Lung (tissue), 12 donors: ENCODE data around the gene RIBC2. TPM values are rescaled to one million over a fixed set of nuclear protein-coding genes. Genes with fewer than 3 reads are reported as not detected.

Experiments
- ATAC-seq: fragments of 200-7000 bp; cut with Tn5 transposase; one replicate; pipeline ENCODE4 v1.9.1; 2020; ENCODE audit warnings: moderate number of reproducible peaks; ENCODE audit not compliant: insufficient read depth, low FRiP score
- DNase-seq, 3 donors: peaks; one replicate each; pipeline ENCODE4 v3.0.0-alpha.2; 2013 to 2017
- H3K27ac ChIP-seq, 2 donors: one replicate each; pipeline ENCODE4 v1.5.1; 2013; ENCODE audit warnings: mild to moderate bottlenecking in 2 of 2, moderate library complexity in 2 of 2, control low read depth in 1 of 2, inconsistent platforms in 1 of 2, low read depth in 1 of 2, low read length in 1 of 2
- H3K27me3 ChIP-seq, 3 donors: one replicate each; pipeline ENCODE4 v1.5.1; 2013; ENCODE audit warnings: low read length in 2 of 3; ENCODE audit not compliant: control insufficient read depth in 3 of 3, insufficient read depth in 3 of 3
- H3K36me3 ChIP-seq, 4 donors: one replicate each; pipeline ENCODE4 v1.5.1; 2013; ENCODE audit warnings: low read length in 4 of 4, mild to moderate bottlenecking in 1 of 4, moderate library complexity in 1 of 4; ENCODE audit not compliant: control insufficient read depth in 4 of 4, insufficient read depth in 4 of 4
- H3K4me1 ChIP-seq, 5 donors: one replicate each; pipeline ENCODE4 v1.5.1; 2013; ENCODE audit warnings: low read length in 5 of 5, mild to moderate bottlenecking in 2 of 5, moderate library complexity in 1 of 5; ENCODE audit not compliant: control insufficient read depth in 5 of 5, insufficient read depth in 5 of 5
- H3K4me3 ChIP-seq: one replicate; pipeline ENCODE4 v1.5.1; 2013; ENCODE audit warnings: mild to moderate bottlenecking, control low read depth, moderate library complexity
- H3K9ac ChIP-seq, 2 donors: one replicate each; pipeline ENCODE4 v1.5.1; 2013; ENCODE audit warnings: low read length in 2 of 2, control low read depth in 1 of 2; ENCODE audit not compliant: insufficient read depth in 1 of 2
- H3K9me3 ChIP-seq, 4 donors: one replicate each; pipeline ENCODE4 v1.5.1; 2013; ENCODE audit warnings: low read length in 3 of 4, mild to moderate bottlenecking in 1 of 4, moderate library complexity in 1 of 4; ENCODE audit not compliant: control insufficient read depth in 4 of 4, insufficient read depth in 3 of 4
- WGBS, 2 donors: extraction: QIAGEN DNeasy Blood & Tissue Kit; methylation state at CpG; one replicate each; pipeline ENCODE4 v1.1.7; 2013; 5-methylcytosine and 5-hydroxymethylcytosine counted together
- polyA plus RNA-seq, 2 donors: library from polyadenylated mRNA; stranded (reverse); fragments of 200-250 nt; gene quantifications; one replicate each; pipeline ENCODE4 v1.2.1, GENCODE V29; 2013
- total RNA-seq, 2 donors: library from RNA; depleted of rRNA in 1 of 2; stranded (reverse); fragments of >200 nt in 1 of 2; gene quantifications; one replicate each; pipeline ENCODE4 v1.2.1, GENCODE V29; 2014 to 2021
- TF ChIP-seq, protein P1 (sequence below): IDR thresholded peaks from 2 replicates; pipeline ENCODE4 v1.5.1; 2012; ENCODE audit warnings: mild to moderate bottlenecking; ENCODE audit errors: control extremely low read depth, extremely low read depth
- donor health status: control.
- donor health status: control.
- donor health status: Bipolar disorder and iron deficiency.
- donor health status: healthy.
- donor health status: DM: yes; HTN: yes; CAD: no.

RIBC2 gene
- total and polyA plus RNA-seq, 4 donors: 2.8 to 8.1 (median 5.7) TPM

DNA sequence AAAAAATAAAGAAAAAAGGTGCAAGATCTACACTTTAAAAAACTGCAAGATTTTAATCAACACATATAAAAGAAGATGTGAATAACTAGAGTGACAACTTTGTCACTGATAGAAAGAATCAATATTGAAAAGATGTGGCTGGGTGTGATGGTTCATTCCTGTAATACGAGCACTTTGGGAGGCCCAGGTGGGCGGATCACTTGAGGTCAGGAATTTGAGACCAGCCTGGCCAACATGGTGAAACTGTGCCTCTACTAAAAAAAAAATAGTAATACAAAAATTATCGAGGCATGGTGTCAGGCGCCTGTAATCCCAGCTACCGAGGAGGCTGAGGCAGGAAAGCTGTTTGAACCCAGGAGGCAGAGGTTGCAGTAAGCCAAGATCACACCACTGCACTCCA is 68.2 kb downstream of the RIBC2 start:
- no peaks in the 10 kb centered on the region for H3K27me3 ChIP-seq
- H3K9ac ChIP-seq: no peak overlapping the region
- WGBS, 2 donors: 77 to 91% methylated on average over 5 of the region's 5 CpGs
- peaks cover 0 to 3% (median 0%) of the 10 kb centered on the region in 5 donors for H3K4me1 ChIP-seq
- ATAC-seq (no peak), DNase-seq (no peak)
- peaks cover 0 to 8% (median 2%) of the 10 kb centered on the region in 4 donors for H3K9me3 ChIP-seq
- H3K27ac ChIP-seq: no peak overlapping the region
- TF ChIP-seq, protein P1, sequence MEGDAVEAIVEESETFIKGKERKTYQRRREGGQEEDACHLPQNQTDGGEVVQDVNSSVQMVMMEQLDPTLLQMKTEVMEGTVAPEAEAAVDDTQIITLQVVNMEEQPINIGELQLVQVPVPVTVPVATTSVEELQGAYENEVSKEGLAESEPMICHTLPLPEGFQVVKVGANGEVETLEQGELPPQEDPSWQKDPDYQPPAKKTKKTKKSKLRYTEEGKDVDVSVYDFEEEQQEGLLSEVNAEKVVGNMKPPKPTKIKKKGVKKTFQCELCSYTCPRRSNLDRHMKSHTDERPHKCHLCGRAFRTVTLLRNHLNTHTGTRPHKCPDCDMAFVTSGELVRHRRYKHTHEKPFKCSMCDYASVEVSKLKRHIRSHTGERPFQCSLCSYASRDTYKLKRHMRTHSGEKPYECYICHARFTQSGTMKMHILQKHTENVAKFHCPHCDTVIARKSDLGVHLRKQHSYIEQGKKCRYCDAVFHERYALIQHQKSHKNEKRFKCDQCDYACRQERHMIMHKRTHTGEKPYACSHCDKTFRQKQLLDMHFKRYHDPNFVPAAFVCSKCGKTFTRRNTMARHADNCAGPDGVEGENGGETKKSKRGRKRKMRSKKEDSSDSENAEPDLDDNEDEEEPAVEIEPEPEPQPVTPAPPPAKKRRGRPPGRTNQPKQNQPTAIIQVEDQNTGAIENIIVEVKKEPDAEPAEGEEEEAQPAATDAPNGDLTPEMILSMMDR: no peak
- no peak overlapping the region for H3K4me3 ChIP-seq
- H3K36me3 ChIP-seq: no peaks in the 10 kb centered on the region

Other genes starting within 250 kb of the RIBC2 start
- gene NUP50, start 249.8 kb upstream of the RIBC2 start, total RNA-seq: 10 to 100 TPM; 66.2 to 80.1 TPM
- 10 to 100 TPM; 15.2 to 27.6 TPM for gene NUP50, start 249.8 kb upstream of the RIBC2 start, polyA plus RNA-seq
- 10 to 100 TPM; 25.9 to 67.3 TPM for gene KIAA0930, start 172.8 kb upstream of the RIBC2 start, total RNA-seq
- gene KIAA0930, start 172.8 kb upstream of the RIBC2 start, polyA plus RNA-seq: 10 to 100 TPM; 57.3 to 57.4 TPM
- not detected for gene UPK3A, start 128.7 kb upstream of the RIBC2 start, total RNA-seq
- under 1 TPM; 0.30 to 0.55 TPM for gene UPK3A, start 128.7 kb upstream of the RIBC2 start, polyA plus RNA-seq
- gene FAM118A, start 103.8 kb upstream of the RIBC2 start, total RNA-seq: 10 to 100 TPM; 14.6 to 42.3 TPM
- 10 to 100 TPM; 12.0 to 71.8 TPM for gene FAM118A, start 103.8 kb upstream of the RIBC2 start, polyA plus RNA-seq
- not detected for gene SMC1B, start 94 bp upstream of the RIBC2 start, total RNA-seq
- gene SMC1B, start 94 bp upstream of the RIBC2 start, polyA plus RNA-seq: under 1 TPM; 0.01 to 0.04 TPM
- 100 to 1,000 TPM; 350 to 357 TPM for gene FBLN1, start 89.2 kb downstream of the RIBC2 start, total RNA-seq
- gene FBLN1, start 89.2 kb downstream of the RIBC2 start, polyA plus RNA-seq: 100 to 1,000 TPM in 1 of 2 donors, 10 to 100 TPM in 1; 82.7 to 116 TPM